Activated CD4-positive, alpha-beta memory T cell treated with anti-CD3 and anti-CD28 coated beads for 36 hours (primary cell): ENCODE results near the gene C15orf61. TPM values are rescaled to one million over a fixed set of nuclear protein-coding genes. Genes with fewer than 3 reads are reported as not detected.

ENCODE experiments used
- CTCF ChIA-PET: fragments of 350-600 bp; sonication (Branson Sonifier 250); formaldehyde crosslinking; loops from one replicate; lab custom pipeline; 2021; ENCODE audit warnings: antibody characterized with exemption, inconsistent platforms; lab: Charles Lee
- POLR2A ChIA-PET: fragments of 350-600 bp; sonication (Branson Sonifier 250); formaldehyde crosslinking; loops from one replicate; lab custom pipeline; 2021; ENCODE audit warnings: antibody characterized with exemption; lab: Charles Lee
- DNase-seq: peaks from one replicate; pipeline ENCODE4 v3.0.0-alpha.2; 2020
- H3K27ac Mint-ChIP-seq: one replicate; pipeline ENCODE4 v1.8.0; 2021; ENCODE audit warnings: mixed read lengths
- H3K27me3 Mint-ChIP-seq: one replicate; pipeline ENCODE4 v1.8.0; 2021; ENCODE audit warnings: mixed read lengths
- H3K36me3 Mint-ChIP-seq: one replicate; pipeline ENCODE4 v1.8.0; 2021; ENCODE audit warnings: mixed read lengths
- H3K4me1 Mint-ChIP-seq: one replicate; pipeline ENCODE4 v1.8.0; 2021; ENCODE audit warnings: low read depth, mixed read lengths
- H3K4me3 Mint-ChIP-seq: one replicate; pipeline ENCODE4 v1.8.0; 2021; ENCODE audit warnings: mild to moderate bottlenecking, mixed read lengths
- H3K9me3 Mint-ChIP-seq: one replicate; pipeline ENCODE4 v1.8.0; 2021; ENCODE audit warnings: mixed read lengths
- intact Hi-C: fragments of 100-400 bp; cut with micrococcal nuclease; formaldehyde crosslinking; loops from one replicate; pipeline ENCODE4 v1.15.1; 2023
- total RNA-seq, 2 experiments: library from RNA; stranded (reverse); gene quantifications; one replicate each; pipeline ENCODE4 v1.2.3, GENCODE V29; 2021

C15orf61 gene
- total RNA-seq, 2 experiments from 2014 or later, result 4.1 to 4.3 TPM

DNA sequence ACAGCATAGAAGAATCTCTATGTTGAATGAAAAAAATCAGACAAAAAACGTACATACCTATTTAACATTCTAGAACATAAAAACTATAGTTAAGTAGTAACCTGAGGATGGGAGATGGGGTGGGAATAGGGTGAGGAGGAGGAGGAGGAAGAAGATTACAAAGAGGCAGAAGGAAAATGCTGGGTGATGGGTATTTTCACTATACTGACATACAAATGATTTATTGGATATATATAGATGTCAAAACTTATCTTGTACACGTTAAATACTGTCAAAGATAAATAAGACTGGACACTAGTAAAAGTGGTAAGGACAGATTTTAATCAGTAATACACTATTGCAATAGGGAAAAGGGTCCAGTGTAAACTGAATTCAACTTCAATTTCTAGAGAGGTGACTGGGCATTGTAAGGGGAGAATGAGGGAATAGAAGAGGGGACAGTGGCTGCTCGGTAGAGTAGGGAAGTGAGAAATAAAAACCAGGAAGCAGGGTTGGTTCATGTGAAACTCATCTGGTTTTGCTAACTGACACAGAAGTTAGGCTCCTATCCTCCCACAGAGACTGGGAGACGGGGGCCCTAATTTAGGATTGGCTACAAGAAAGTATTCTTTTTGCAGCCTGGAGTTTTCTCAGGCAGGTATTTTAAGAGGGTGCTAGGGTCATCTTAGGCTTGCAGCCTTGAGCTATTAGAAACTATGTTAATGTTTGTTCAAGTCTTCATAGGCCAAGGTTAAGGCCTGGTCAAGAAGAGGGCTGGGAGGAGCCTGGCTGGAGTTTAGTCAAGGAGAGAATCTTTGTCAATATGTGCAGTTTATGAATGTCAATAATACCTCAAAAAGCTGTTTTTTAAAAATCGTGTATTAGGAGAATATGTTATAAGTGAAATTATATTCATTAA is 15.0 kb upstream of the C15orf61 start:
- DNase-seq, result no peak
- H3K27ac Mint-ChIP-seq, result no peak overlapping the region
- H3K27me3 Mint-ChIP-seq, result no peaks in the 10 kb centered on the region
- intact Hi-C loops, result no loop called here
- no peak overlapping the region for H3K4me3 Mint-ChIP-seq
- POLR2A ChIA-PET, result no interaction called here
- CTCF ChIA-PET, result no interaction called here
- H3K9me3 Mint-ChIP-seq, result no peaks in the 10 kb centered on the region
- peaks cover 6% of the 10 kb centered on the region for H3K36me3 Mint-ChIP-seq
- H3K4me1 Mint-ChIP-seq, result no peaks in the 10 kb centered on the region

DNA sequence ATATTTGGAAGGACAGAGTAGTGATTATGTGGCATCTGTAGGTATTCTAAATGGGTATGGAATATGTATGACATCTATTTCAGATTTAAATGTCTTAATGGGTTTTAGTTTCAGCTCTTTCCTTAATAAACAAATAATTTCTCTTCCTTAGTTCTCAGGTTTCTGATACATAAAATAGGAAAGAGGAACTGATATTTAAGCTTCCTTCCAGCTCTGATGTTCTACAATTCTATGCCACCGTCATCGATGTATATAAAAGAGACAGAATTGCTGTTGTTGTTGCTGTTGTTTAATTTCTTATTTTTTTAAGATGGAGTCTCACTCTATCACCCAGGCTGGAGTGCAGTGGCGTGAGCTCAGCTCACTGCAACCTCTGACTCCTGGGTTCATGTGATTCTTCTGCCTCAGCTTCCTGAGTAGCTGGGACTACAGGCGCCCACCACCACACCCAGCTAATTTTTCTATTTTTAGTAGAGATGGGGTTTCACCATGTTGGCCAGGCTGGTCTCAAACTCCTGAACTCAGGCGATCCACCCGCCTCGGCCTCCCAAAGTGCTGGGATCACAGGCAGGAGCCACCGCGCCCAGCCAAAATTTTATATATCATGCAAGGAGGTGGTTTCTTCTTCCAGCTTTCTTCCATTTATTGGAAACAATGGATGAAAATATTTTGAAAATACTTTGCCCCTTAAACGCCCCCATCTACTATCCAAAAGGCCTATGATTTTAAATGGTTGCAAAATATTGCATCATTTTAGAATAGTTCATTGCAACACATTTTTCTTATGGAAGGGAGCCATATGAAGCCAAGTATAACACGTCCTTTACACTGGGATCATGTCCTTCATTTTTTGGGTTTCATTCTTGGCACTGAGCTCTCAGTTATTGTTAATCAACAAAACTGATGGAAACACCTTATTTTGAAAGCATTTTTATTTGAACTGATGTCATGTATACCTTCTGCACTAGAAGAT is 13.9 kb upstream of the C15orf61 start:
- Mint-ChIP-seq H3K9me3 (no peaks in the 10 kb centered on the region), H3K36me3 (peaks cover 7% of the 10 kb centered on the region), H3K4me3 (no peak overlapping the region), H3K27me3 (no peaks in the 10 kb centered on the region), H3K4me1 (no peaks in the 10 kb centered on the region), H3K27ac (no peak overlapping the region)
- intact Hi-C loops, result no loop called here
- CTCF ChIA-PET, result interaction anchor here (1.0 kb wide), 1 partner anchor 73 kb away, joined by 3 read pairs; no protein-coding TSS in a partner anchor
- no peak for DNase-seq
- POLR2A ChIA-PET, result no interaction called here

DNA sequence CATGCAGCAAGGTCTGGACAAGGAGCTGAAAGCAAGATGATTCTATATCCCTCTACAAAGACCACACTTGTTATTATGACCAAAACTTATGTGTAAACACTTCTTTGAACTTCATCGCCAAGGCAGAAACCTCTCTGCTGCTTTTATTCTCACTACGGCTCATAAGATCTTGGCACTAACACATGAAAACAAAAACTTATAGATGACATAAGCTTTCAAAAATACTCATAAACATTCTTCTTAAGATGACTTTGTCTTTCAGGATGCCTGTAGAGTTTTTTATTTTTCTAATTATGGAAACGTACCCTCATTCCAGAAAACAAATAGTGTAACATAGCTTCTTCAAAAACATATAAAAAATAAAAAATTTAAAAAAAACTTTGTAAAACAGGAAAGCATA is 12.5 kb upstream of the C15orf61 start:
- POLR2A ChIA-PET, result interaction anchor here (0.5 kb wide), 1 partner anchor 1766 kb away, joined by 3 read pairs; no protein-coding TSS in a partner anchor
- Mint-ChIP-seq H3K36me3 (peaks cover 15% of the 10 kb centered on the region), H3K27me3 (no peaks in the 10 kb centered on the region), H3K4me3 (no peak overlapping the region), H3K4me1 (no peaks in the 10 kb centered on the region), H3K9me3 (no peaks in the 10 kb centered on the region), H3K27ac (no peak overlapping the region)
- CTCF ChIA-PET, result interaction anchor here (0.9 to 1.0 kb wide), 2 partner anchors 67 to 75 kb away, joined by 3 read pairs; no protein-coding TSS in a partner anchor
- intact Hi-C loops, result no loop called here
- no peak for DNase-seq

DNA sequence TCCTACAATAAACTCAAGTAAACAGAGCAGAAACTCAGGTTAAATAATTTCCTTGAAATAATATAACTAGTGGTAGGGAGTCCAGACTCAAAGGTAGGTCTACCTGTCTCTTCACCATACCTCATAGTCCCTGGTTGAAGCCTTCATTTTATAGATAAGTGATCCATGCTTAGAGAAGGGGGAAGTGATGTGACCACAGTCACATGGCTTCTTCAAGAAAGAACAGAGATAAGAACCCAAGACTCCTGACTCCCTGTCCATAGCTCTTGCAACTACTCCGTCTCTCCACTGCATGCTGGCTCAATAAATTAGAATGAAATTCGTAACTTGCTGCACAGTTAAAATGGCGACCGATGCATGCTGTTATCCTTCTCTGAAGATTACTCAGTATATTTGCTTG is 11.0 kb upstream of the C15orf61 start:
- no peaks in the 10 kb centered on the region for H3K4me1 Mint-ChIP-seq
- POLR2A ChIA-PET, result no interaction called here
- no peak overlapping the region for H3K4me3 Mint-ChIP-seq

DNA sequence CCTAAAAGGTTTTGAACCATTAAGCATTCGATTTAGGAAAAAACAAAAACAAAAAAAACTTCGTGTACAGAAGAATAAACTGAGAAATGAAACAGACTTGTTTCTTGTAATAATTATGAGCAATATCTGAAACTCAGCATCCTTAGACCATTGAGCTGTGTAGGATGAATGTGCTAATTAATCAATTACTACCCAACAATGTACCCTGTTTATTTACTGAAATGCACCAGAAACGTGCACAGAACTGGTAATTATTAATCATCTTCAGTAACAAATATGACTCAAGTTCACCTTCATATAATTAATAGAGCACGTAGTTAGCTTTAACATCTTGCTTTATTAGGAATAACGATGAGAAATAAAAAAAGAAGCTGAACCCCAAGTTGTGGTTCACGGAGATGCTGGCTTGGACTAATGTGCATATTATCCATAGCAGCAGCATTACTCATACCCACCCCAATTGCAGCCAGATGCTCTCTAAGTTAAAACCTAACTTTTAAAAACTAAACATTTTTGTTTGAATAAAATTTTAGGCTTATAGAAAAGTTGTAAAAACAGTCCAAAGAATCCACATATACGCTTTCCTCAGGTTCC is 10.2 kb upstream of the C15orf61 start:
- Mint-ChIP-seq H3K27me3 (no peaks in the 10 kb centered on the region), H3K36me3 (peaks cover 13% of the 10 kb centered on the region), H3K27ac (no peak overlapping the region), H3K4me1 (no peaks in the 10 kb centered on the region), H3K4me3 (no peak overlapping the region), H3K9me3 (no peaks in the 10 kb centered on the region)
- ChIA-PET POLR2A (no interaction called here), CTCF (no interaction called here)
- intact Hi-C loops, result no loop called here
- DNase-seq, result no peak

More for the DNA sequence above, 11.0 kb upstream of the C15orf61 start:
- Mint-ChIP-seq H3K27me3 (no peaks in the 10 kb centered on the region), H3K36me3 (peaks cover 13% of the 10 kb centered on the region), H3K27ac (no peak overlapping the region), H3K9me3 (no peaks in the 10 kb centered on the region)
- intact Hi-C loops, result no loop called here
- CTCF ChIA-PET, result no interaction called here
- DNase-seq, result no peak

DNA sequence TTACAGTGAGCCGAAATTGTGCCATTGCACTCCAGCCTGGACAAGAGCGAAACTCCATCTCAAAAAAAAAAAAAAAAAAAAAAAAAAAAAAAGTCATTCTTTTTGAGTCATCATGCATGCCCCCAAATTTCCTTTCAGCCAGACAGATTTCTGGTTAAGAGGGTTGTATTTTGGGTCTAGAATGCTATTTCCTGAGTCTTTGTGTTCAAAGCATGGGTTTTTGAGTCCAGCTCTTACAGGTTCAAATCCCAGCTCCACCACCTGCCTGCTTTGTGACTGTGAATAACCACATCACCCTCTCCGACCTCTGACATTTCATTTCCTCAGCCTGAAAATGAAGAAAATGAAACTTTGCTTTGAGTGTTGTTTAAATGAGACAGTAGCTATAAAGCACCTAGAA is 9.3 kb upstream of the C15orf61 start:
- Mint-ChIP-seq H3K27me3 (no peaks in the 10 kb centered on the region), H3K27ac (no peak overlapping the region), H3K36me3 (peaks cover 13% of the 10 kb centered on the region), H3K9me3 (no peaks in the 10 kb centered on the region), H3K4me3 (no peak overlapping the region), H3K4me1 (no peaks in the 10 kb centered on the region)
- CTCF ChIA-PET, result no interaction called here
- POLR2A ChIA-PET, result no interaction called here
- no peak for DNase-seq
- intact Hi-C loops, result no loop called here

DNA sequence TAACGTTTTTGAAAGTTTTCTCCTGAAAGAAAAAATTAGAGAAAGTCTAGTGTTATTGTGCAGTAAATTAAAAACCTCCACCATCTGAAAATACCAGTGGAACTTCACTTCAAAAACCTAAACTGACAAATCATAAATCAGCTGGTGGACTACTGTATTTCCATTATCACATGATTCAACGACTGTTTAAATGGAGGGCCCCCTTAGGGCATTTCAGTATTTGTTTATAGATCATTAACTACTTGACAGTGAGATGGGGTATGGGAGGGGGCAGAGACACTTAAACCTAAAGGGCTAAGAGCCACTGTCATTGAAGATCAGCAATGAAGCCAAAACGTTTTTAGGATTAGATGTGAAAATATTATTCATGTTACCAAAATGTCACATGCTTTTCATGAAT is 8.8 kb upstream of the C15orf61 start:
- no peaks in the 10 kb centered on the region for H3K9me3 Mint-ChIP-seq
- no peak for DNase-seq
- intact Hi-C loops, result no loop called here
- no peak overlapping the region for H3K27ac Mint-ChIP-seq
- no peaks in the 10 kb centered on the region for H3K4me1 Mint-ChIP-seq
- H3K4me3 Mint-ChIP-seq, result no peak overlapping the region
- H3K27me3 Mint-ChIP-seq, result no peaks in the 10 kb centered on the region
- peaks cover 13% of the 10 kb centered on the region for H3K36me3 Mint-ChIP-seq
- ChIA-PET CTCF (no interaction called here), POLR2A (no interaction called here)

DNA sequence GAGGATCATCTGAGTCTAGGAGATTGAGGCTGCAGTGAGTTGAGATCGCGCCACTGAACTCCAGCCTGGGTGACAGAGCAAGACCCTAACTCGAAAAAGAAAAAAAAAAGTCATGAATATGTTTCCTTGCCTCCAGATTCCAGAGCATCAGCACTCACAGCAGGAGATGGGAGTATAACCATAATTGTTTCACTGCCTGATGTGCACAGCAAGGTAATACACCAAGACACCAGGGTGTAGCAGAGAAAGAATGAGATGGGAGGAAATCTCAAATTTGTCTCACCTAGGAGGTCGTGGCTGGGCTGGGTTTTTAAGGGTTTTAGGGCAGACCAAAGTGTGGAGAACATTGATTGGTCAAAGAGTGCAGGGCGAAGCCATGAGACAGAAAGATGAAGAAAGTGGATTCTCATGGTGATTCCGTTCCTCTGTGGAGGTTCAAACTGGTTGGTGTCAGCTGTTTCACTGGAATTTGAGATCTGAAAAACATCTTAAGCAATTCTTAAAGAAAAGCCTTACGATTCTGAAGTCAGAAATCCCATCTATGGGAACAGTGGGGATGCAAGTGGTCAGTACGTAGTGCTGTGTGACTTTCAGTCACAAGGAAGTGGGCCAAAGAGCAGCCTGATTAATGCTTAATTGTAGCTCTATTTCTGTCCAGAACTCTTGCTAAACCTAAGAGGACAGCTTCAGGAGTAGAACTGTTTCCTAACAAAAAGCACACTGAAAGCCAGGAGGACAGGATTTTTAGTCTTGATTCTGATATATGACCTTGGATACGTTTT is 7.8 kb upstream of the C15orf61 start:
- no peak overlapping the region for H3K27ac Mint-ChIP-seq
- POLR2A ChIA-PET, result no interaction called here
- CTCF ChIA-PET, result interaction anchor here (0.7 kb wide), 1 partner anchor 10 kb away, joined by 3 read pairs; no protein-coding TSS in a partner anchor
- no peak overlapping the region for H3K4me3 Mint-ChIP-seq
- H3K36me3 Mint-ChIP-seq, result peaks cover 15% of the 10 kb centered on the region
- H3K9me3 Mint-ChIP-seq, result no peaks in the 10 kb centered on the region
- peaks cover 2% of the 10 kb centered on the region for H3K4me1 Mint-ChIP-seq
- no peak for DNase-seq
- no peaks in the 10 kb centered on the region for H3K27me3 Mint-ChIP-seq
- intact Hi-C loops, result no loop called here

DNA sequence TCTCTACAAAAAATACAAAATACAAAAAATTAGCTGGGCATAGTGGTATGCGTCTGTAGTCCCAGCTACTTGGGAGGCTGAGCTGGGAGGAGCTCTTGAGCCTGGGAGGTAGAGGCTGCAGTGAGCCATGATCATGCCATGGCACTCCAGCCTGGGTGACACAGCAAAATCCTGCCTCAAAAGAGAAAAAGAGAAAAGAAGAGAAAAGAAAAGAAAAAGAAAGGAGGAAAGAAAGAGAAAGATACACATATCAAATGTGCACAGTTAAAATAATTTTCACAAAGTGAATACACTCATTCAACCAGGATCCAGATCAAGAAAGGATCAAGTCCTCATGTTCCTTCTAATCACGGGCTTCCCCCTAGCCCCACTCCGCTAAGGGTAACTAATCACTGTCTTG is 5.8 kb upstream of the C15orf61 start:
- Mint-ChIP-seq H3K27ac (no peak overlapping the region), H3K9me3 (no peaks in the 10 kb centered on the region), H3K27me3 (no peaks in the 10 kb centered on the region), H3K4me3 (no peak overlapping the region), H3K36me3 (peaks cover 11% of the 10 kb centered on the region), H3K4me1 (peaks cover 2% of the 10 kb centered on the region)
- DNase-seq, result no peak
- ChIA-PET CTCF (no interaction called here), POLR2A (no interaction called here)
- intact Hi-C loops, result no loop called here

DNA sequence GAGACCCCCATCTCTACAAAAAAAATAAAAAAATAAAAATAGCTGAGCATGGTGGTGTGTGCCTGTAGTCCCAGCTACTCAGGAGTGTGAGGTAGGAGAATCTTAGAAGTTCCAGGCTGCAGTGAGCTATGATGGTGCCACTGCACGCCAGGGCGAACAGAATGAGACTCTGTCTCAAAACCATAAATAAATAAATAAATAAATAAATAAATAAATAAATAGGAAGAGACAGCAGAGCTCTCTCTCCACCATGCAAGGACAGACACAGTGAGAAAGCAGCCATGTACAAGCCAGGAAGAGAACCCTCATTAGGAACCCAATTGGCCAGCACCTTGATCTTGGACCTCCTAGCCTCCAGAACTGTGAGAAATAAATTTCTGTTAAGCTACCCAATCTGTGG is 5.4 kb upstream of the C15orf61 start:
- no peak for DNase-seq
- Mint-ChIP-seq H3K27me3 (no peaks in the 10 kb centered on the region), H3K36me3 (peaks cover 11% of the 10 kb centered on the region), H3K9me3 (no peaks in the 10 kb centered on the region), H3K27ac (no peak overlapping the region), H3K4me3 (no peak overlapping the region), H3K4me1 (peaks cover 2% of the 10 kb centered on the region)
- ChIA-PET CTCF (no interaction called here), POLR2A (no interaction called here)
- intact Hi-C loops, result no loop called here

DNA sequence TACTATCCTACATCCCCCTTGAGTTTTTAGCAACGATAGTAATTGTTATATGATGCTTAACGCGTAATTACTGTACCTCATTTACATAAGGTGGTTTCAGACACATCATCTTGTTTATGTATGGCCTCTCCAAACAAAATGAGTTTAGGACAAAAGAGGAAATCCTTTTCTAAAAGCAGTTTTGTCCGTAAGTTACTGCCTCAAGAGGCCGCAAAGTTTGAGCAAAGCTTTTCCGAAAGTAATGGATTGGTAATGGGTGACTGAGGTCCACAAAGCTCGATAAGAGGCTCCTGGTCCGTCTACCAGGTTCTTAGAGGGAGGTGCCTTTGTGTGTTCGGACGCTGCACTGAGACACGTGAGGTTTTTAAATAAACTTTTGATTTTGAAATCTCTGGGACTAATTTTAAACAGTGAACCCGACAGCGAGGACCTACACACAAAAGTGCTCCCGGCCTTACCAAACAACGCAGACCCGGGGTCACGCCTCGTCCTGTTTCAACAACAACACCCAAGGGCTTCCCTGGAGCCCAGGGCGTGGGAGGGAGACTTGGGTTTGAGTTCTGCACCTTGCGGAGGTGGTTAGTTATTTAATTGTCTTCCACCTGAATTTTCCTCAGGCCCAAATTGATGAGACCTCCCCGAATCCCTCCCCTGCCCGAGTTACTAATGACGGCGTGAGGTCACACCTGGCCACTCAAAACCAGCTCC is 456 bp upstream of the C15orf61 start:
- ChIA-PET POLR2A (interaction anchor here (0.5 to 2.8 kb wide), 2 partner anchors 23 to 464 kb away, joined by 3 to 20 read pairs; partner anchors contain the start of gene MAP2K5), CTCF (interaction anchor here (1.0 to 1.8 kb wide), 2 partner anchors 63 to 315 kb away, joined by 4 to 5 read pairs; no protein-coding TSS in a partner anchor)
- no peaks in the 10 kb centered on the region for H3K27me3 Mint-ChIP-seq
- peaks cover 2% of the 10 kb centered on the region for H3K36me3 Mint-ChIP-seq
- no peaks in the 10 kb centered on the region for H3K9me3 Mint-ChIP-seq
- intact Hi-C loops, result loop anchor here (1.0 to 10.0 kb wide), 2 partner anchors 320 to 534 kb away; partner anchors contain the start of genes PIAS1 and RNU6-1
- DNase-seq, result no peak
- peaks cover 23% of the 10 kb centered on the region for H3K4me1 Mint-ChIP-seq
- H3K27ac Mint-ChIP-seq, result peak overlapping the region; percentile 88
- peak overlapping the region; percentile 85 for H3K4me3 Mint-ChIP-seq
